NCI-H1048 (cell line): ENCODE results near the gene CD302.
"Not testable (repeated sequence)": the region's sequence is repeated elsewhere in the genome, so short reads cannot be mapped to it uniquely, and the experiment has no call there.

Experiments
- DNase-seq: peaks from one replicate; lab custom pipeline; 2025; lab: John Stamatoyannopoulos, UW

The CD302 gene

DNA sequence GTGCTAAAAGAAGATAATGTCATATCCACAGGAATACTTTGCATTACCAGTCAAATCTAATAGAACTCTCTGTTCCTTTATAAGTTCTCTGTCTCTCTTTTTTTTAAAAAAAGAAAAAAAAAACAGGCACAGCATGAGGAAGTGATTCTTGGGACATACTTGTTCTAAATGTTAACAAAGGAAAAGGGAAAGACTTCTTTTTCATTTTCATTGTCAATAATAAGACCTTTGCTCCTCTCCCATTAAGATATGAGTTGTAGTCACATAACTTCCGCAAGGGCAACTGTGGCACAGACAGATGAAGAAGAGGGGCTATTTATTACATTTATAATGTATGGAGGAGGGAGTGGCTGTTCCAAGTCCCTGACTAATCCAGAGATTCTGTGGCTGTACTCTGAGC lies 4.7 kb downstream of the CD302 start:
- DNase-seq: no peak

DNA sequence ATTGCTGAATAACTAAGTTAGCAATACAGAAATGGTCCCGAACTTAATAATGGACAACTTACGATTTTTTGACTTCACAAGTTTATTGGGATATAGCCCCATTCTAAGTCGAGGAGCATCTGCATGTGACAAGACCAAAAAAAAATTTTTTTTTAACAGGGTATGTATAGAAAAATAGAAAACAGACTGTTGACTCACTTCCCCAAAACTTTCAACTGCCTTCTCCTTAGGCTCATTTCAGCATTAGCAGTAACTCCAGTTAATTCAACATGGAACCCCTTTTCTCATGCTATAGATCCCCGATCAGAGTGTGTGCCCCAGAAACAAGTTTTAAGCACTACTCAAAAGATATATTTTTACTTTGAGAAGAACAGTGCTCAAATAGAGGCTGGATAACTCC lies 5.4 kb downstream of the CD302 start:
- no peak for DNase-seq

DNA sequence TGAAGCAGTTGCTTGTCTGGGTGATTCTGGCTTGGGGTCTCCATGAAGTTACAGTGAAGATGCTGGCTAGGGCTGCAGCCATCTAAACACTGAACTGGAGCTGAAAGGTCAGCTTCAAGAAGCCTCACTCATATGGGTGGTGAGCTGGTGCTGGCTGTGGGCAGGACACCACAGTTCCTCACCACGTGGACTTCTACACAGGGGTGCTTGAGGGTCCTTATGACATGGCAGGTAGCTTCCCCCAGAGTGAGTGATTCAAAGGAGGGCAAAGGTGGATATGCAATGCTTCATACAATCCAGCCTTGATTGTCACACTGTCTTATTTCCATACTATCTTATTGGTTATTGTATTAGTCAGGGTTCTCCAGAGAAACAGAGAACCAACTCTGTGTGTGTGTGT lies 6.0 kb downstream of the CD302 start:
- no peak for DNase-seq

DNA sequence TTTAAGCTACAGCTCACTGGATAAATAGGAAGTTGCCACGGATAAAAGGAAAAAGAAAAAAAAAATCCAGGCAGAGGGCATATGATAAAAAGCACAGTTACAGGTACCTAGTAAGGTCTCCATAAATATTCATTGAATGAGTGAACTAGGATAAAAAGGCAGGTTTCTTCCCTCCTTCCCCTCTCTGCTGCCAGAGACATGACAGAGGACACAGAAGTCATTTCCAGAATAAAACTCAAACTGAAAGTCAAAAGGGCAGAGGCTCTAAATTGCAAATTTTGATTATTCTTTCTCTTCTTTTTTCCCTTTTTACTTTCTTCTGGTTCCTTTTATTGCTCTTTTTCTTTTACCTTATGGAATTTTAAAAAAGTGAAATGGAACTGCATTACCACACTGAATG lies 7.7 kb downstream of the CD302 start:
- DNase-seq: no peak

DNA sequence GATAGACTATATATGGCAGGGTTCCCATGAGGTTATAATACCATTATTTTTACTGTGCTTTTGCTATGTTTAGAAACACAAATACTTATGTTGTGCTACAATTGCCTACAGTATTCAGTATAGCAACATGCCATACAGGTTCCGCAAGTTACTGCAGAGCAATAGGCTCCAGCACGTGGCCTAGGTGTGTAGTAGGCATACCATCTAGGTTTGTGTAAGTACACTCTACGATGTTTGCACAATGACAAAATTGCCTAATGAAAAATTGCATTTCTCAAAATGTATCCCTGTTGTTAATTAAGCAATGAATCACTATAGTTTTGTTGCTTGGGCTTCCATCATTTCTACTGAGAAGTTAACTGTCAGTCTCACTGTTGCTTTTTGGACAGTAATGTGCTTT lies 9.8 kb downstream of the CD302 start:
- DNase-seq: no peak

DNA sequence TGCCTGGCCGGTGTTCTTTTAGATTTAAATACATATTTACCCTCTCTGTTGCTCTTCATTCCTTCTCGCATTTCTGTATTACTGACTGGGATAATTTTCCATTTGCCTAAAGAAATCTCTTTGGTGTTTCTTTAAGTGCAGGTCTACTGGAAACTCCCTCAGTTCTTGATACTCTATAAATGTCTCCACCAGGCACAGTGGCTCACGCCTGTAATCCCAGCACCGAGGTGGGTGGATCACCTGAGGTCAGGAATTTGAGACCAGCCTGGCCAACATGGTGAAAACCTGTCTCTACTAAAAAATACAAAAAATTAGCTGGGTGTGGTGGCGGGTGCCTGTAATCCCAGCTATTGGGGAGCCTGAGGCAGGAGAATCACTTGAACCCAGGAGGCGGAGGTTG lies 10.4 kb downstream of the CD302 start:
- DNase-seq: not testable (repeated sequence)

DNA sequence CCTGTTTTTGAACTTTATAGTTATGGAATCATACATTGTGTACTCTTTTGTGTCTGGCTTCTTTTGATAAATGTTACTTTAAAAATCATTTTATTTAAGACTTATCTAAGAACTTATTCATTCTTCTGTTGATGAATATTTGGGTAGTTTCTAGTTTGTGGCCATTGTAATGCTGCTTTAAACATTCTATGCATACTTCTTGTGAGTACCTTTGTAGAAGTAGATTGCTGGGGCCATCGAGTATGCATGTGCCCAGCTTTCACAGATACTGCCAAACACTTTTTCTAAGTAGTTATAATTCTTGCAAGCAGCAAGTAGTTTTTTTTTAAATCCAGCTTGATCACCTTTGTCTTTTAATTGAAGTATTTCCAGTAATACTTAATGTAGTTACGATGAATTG lies 11.1 kb downstream of the CD302 start:
- no peak for DNase-seq

DNA sequence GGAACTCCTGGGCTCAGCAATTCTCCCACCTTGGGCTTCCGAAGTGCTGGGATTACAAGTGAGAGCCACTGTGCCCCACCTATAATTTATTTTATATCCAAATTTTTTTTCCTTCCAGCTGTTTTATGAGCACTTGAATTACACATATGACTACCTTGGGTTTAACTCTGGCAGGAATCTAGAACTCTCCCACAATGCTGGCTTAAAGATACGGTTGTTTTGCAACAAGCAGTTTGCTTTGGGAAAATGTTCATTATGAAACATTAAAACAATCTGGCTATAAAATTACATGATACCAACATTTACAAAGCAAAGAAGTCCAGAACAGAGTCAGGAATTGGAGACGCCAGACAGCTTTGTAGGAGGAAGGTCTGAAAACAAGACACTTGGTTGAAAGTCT lies 12.8 kb downstream of the CD302 start:
- DNase-seq: no peak

DNA sequence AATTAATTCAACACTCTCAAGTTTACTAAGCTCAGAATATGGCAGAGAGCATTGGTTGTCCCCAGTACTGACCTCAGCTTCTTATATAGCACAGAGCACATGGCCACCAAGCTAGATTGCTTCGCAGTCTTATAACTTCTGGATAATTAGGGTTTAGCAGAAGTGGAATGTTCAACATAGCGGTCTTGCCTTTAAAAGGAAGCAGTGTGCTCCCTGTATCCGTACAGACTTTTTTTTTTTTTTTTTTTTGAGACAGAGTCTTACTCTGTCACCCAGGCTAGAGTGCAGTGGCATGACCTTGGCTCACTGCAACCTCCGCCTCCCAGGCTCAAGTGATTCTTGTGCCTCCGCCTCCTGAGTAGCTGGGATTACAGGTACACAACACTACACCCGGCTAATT lies 13.3 kb downstream of the CD302 start:
- DNase-seq: not testable (repeated sequence)

DNA sequence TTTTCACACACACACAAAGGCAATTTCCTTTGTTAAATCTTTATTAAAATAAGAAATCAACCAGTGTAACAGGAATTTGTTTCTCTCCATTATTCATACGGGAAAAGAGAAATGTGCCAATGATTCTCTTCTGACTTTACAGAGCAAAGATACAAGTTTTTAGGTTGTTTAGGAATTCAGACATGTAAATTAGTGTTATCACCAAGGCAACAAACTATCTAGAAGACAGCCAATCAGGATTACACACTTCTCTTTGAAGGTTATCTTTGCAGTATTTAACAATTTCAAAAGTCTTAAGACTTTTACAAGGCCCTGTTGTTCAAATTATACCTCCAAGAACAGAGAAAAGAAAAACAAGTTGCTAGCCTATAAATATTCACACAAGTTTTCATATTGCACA lies 14.5 kb downstream of the CD302 start:
- DNase-seq: no peak

DNA sequence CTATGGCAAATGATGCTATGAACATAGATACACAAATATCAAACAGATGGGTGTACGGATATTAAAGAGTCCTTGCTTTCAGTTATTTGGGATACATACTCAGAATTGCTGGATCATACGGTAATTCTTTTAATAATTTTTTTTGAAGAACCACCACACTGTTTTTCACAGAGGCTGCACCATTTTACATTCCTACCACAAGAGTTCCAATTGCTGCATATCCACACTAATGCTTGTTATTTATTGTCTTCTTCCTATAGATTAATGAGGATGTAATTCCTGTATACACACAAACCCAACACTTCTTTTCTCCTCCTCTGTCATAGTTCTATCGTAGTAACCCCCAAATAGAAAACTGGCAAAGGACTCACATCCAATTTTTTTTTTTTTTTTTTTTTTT lies 21.7 kb downstream of the CD302 start:
- no peak for DNase-seq

DNA sequence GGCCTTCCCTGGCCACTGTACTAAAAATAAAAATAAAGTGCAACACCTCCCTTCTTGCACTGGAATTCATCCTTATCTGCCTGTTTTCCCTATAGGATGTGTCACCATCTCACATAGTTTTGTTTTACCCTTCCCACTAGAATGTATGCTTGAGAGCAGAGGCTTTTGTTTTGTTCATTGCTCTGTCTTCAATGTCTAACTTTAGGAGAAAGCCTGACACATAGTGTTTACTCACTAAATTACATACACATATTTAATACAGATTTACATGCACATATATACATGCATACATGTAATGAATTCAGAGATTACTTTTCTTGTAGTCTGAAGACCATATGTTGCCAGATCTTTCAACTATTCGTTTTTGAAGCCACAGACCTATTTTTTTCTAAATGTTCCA lies 23.0 kb downstream of the CD302 start:
- no peak for DNase-seq

DNA sequence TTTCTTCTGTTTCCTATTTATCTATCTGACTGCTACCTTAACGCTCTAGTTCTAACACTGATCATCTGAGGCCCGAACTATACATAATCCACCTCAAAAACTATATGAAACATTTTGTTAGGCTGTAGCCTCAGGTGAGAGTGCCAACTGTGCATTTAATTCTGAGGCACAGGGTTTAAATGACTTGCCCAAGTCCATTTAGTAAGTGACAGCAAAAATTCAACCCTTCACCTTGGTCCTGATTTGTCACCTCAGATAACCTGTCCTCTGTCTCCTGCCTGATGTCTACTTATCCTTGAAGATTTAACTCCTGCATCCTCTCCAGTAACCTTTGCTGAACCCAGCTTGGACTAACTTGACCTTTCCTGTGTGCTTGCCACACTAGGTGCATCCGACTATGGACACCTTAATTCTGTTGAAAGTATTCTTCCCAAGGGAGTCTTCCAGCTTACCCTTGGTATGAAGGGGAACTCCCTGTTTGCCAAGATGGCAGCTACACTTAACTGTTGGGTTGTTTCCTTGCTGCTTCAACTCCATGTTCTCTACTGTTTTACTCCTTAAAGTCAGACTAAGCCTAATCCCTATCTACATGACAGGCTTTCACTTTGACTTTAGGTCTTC lies 23.5 kb downstream of the CD302 start:
- no peak for DNase-seq

DNA sequence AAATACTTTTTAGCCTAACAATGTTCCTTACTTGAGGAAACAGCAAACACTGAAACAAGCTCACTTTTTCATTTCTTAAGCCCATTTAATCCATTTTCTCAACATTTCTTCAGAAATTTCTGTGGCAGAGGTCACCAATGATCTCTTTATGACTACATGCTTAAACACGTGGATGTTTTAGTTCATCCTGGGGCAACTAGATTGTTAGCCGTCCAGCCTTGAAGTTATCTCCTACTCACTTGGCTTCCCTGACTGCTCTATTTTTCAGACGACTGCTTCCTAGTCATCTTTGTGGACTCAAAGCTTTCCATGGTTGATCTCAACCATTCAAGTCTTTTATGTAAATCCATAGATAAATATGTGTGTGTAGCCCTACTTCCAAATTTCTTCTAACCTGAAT lies 24.1 kb downstream of the CD302 start:
- no peak for DNase-seq

DNA sequence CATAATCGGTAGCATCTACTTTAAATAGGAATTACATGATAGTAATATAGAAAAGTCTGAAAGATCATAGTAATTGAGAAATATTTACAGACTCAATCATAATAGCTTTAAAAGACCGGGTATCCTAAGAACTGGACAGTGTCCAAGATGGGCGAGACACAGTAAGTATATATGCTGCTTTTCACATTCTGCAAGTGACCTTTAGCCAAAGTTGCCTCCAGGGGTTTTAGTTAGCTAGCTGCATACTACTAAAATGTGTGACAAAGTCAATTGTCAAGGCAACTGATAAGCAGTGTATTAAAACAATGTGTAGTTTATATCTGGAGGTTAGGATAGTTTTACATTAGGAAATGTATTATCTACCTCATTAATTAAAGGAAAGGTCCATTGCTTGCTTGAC lies 24.6 kb downstream of the CD302 start:
- DNase-seq: no peak

DNA sequence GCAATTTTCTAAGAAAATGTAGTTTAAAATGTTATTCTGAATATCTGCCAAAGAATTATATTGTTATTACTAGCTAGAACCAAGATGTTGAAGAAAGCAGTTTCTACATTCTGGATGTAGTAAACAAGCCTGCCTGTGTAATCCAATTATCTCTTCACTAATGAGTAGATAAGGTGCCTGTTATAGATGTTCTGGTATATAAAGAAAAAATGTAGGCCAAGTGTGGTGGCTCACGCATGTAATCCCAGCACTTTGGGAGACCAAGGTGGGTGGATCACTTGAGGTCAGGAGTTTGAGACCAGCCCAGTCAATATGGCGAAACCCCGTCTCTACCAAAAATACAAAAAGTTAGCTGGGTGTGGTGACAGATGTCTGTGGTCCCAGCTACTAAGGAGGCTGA lies 28.9 kb downstream of the CD302 start:
- no peak for DNase-seq

DNA sequence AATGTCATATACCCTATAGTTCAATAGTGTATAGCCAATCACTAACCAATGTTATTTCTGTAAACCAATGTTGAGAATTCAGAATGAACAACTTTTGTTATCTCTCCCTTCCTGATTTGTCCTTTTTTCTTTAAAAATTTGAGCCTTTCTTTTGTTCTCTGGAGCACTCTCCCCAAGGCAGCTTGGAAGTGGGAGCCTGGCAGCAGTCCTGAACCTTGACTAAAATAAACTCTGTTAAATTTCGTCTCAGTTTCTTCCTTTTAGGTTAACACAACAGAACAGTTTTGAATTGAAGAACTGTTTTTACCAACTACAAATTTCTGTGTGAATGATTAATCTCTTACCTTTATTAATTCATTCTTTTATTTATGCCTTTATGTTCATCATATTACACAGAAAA lies 35.9 kb downstream of the CD302 start:
- no peak for DNase-seq

DNA sequence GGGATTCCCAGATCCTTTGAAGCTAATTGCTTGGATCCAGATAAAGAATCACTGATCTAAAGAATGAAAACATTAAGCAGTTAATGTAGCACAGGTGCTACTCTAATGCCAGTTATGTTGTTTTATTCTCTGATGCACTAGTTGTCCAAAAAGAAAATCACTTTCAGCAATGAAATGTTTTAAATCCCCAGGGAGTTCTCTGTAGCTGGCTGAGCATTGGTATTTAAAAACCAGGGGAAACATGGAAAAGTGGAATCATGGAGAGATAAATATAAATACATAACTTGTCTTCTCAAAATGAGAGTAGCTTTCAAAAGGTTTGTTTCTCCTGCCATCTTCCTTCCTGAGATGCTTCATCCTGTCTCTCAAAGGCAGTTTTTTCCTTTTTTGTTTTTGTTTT lies 37.7 kb downstream of the CD302 start:
- DNase-seq: no peak

DNA sequence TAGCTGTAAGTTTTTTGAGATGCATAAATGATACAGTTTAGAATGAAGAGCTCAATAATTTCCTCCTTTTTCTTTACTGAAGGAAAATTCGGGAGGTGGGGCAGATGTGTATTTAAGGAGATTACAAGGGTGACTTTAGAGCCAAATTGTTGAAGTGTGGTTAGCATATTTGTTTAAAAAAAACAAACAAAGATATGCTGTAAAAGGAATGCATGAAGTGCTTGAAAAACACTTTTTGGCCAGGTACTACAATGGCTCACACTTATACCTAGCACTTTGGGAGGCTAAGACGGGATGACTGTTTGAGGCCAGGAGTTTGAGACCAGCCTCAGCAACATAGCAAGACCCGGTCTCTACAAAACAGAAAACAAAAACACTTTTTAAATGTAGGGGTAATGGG lies 38.4 kb downstream of the CD302 start:
- no peak for DNase-seq

DNA sequence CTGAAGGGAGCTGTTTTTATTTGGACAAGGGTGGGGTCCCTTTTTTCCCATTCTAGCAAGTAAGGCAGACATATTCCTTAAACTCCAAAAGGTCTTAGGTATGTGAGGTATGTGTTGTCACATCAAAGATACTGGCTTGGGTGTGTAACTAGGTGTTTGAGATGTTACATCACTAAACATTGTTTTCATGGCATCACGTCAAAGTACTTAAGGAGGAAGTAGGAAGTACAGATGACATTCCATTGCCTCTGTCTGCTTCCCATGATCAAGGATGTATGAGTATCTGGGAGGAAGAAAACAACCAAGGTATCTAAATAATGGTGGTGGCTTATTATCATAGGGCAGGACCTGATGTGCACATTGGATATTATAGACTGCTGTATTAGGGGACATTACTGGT lies 39.3 kb downstream of the CD302 start:
- no peak for DNase-seq

DNA sequence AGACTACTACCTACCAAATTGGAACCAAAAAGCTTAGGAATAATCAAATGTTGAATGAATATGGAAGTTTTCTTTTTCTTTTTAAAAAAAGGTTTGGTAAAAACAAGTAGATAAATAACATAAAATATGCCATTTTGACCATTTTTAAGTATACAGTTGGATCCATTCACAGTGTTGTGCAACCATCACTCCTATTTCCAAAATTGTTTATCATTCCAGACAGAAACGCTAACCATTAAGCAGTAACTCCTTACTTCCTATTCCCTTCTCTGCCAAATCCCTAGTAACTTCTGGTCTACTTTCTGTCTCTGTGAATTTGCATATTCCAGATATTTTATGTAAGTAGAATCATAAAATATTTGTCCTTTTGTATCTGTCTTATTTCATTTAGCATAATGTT lies 39.8 kb downstream of the CD302 start:
- DNase-seq: no peak

DNA sequence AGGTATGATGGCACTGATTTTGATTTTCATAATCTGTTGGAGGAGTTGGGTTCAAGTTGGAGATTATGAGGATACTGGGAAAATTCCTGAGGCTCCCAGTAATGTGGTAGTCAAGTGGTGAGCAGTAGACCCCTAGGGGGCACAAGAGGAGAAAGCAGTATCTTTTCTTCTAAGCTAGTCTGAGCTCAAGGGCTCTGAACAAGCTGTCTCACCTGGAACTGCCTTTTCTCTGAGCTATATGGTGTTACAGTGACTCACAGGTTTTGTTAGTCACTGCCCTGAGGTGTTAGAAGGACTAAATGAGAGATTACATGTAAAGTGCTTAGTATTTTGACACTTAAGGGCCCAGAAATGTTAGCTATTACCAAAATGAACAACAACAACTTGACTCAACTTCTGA lies 42.2 kb downstream of the CD302 start:
- no peak for DNase-seq

DNA sequence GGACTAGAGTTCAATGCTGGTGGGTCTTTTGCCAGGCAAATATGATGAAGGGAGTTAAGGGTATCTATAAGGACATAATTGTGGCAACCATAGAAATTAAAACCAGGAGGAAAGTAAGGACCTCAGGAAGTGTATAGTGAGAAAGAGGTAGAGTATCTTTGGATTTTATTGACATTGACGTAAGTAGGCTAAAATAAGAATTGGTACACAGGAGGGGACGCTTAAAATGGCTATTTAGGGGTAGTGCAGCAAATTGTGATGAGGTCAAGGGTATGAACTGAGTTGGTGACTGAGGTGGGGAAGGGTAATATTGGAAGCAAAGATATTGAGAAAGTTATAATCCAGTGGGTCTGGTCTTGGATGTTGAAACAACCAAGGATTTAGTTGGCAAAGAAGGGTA lies 43.0 kb downstream of the CD302 start:
- DNase-seq: no peak

DNA sequence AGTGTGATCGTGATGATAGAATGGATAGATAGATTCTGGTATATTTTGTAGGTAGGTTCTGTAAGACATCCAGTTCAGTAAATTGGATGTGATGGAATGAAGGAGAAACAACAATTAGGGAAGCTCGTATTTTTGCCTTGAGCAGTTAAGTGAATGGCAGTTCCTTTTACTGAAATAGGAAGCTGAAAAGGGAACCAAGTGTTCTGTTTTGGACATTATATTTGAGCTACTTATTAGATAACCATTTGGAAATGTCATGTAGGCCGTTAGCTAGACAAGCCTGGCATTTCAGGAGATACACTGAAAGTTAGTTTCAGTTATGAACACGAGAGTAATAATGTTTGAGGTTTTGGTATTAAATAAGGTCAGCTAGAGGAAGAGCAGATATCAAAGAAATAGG lies 44.2 kb downstream of the CD302 start:
- no peak for DNase-seq

DNA sequence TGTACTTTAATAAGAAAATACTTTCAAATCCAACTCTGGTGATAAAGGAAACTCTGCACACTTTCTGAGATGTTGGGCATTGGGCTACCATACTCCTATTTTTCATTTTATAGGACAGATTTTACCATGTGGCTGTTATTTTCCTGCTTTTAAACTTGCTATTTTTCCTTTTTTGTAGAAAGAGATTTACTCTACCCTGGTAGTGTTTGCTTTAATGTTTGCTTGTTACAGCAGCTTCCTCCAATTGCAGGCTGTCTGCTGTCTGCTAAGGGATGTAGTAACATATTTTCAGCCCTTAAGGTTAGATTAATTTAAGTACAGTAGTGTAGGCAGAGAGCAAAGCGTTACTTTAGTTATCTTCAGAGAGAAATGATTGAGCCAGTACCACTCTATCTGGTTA lies 47.1 kb downstream of the CD302 start:
- no peak for DNase-seq
